BJ (cell line): Measurements from ENCODE around the gene OR52J3. TPM values are rescaled to one million over a fixed set of nuclear protein-coding genes. Genes with fewer than 3 reads are reported as not detected.

Experiments used
- CTCF ChIA-PET: fragments of 350-600 bp; formaldehyde crosslinking; extraction: SDS; loops from one replicate; lab custom pipeline; 2021; ENCODE audit warnings: antibody characterized with exemption, inconsistent platforms; lab: Yijun Ruan, JAX
- POLR2A ChIA-PET: fragments of 300-600 bp; sonication (Branson Sonifier 250); formaldehyde crosslinking; extraction: SDS; loops from one replicate; lab custom pipeline; 2021; ENCODE audit warnings: antibody characterized with exemption; lab: Charles Lee
- DNase-seq: peaks from one replicate; pipeline ENCODE4 v3.0.0-alpha.2; 2011; ENCODE audit warnings: low read depth
- H3K27me3 ChIP-seq: 2 replicates; pipeline ENCODE4 v1.6.0; 2011; ENCODE audit warnings: low read length; ENCODE audit not compliant: control insufficient read depth, insufficient read depth
- H3K36me3 ChIP-seq: 2 replicates; pipeline ENCODE4 v1.5.1; 2011; ENCODE audit warnings: low read length; ENCODE audit not compliant: control insufficient read depth, insufficient read depth
- H3K4me3 ChIP-seq: 2 replicates; pipeline ENCODE4 v1.5.1; 2011; ENCODE audit warnings: low read depth, mild to moderate bottlenecking, control low read depth, low read length
- polyA plus RNA-seq: library from polyadenylated mRNA; depleted of rRNA; stranded (reverse); fragments of >200 nt; gene quantifications from 2 replicates; pipeline ENCODE4 v1.2.3, GENCODE V29; 2011
- TF ChIP-seq, protein P1 (sequence below): IDR thresholded peaks from 2 replicates; pipeline ENCODE4 v1.5.1; 2011; ENCODE audit warnings: low read depth, mild to moderate bottlenecking, control low read depth, inconsistent platforms, low read length, moderate library complexity; ENCODE audit not compliant: insufficient read depth

OR52J3 gene
- polyA plus RNA-seq, 1 experiment = not detected

DNA sequence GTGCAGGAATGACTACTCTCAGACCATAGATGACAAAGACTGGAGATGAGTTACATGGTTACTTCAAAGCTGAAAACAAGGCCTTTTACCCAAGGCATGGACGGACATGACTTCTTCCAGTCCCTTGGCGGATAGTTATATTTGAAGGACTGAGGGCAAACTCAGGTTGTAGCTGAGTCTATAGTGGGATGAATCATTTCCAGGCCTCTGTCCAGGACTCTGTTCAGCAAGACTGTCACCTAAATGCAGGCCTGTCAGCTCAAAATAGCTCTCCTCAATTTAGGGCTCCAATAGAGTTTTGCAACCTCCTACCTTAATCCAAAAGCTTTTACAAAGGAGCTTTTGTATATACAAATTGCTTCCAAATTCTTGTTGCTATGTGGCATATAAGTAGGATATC, 24.3 kb upstream of the OR52J3 start:
- DNase-seq = no peak
- Histone ChIP-seq H3K36me3 (no peaks in the 10 kb centered on the region), H3K4me3 (no peak overlapping the region), H3K27me3 (no peaks in the 10 kb centered on the region)
- ChIA-PET POLR2A (no interaction called here), CTCF (interaction anchor here (1.0 kb wide), 1 partner anchor 9 kb away, joined by 4 read pairs; no protein-coding TSS in a partner anchor)
- TF ChIP-seq, protein P1, sequence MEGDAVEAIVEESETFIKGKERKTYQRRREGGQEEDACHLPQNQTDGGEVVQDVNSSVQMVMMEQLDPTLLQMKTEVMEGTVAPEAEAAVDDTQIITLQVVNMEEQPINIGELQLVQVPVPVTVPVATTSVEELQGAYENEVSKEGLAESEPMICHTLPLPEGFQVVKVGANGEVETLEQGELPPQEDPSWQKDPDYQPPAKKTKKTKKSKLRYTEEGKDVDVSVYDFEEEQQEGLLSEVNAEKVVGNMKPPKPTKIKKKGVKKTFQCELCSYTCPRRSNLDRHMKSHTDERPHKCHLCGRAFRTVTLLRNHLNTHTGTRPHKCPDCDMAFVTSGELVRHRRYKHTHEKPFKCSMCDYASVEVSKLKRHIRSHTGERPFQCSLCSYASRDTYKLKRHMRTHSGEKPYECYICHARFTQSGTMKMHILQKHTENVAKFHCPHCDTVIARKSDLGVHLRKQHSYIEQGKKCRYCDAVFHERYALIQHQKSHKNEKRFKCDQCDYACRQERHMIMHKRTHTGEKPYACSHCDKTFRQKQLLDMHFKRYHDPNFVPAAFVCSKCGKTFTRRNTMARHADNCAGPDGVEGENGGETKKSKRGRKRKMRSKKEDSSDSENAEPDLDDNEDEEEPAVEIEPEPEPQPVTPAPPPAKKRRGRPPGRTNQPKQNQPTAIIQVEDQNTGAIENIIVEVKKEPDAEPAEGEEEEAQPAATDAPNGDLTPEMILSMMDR = no peak

DNA sequence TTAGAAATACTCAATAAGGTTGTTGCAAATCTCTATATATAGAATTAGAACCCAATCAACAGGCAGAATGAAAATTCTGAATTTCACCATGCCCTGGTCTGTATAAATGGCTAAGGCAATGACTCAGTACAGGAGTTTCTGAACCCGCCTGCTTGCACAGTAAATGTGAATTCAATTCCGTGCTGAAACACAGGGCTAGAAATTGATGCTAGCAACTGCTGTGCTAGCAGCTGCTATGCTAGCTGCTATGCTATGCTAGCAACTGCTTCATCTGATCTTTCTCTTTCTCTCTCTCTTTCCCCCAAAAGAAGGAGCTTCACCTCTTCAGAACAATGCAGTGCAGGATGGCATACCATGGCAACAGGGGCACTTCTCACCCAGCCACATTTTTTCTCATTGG, 9.7 kb upstream of the OR52J3 start:
- no peak for DNase-seq
- ChIA-PET POLR2A (no interaction called here), CTCF (no interaction called here)
- no peaks in the 10 kb centered on the region for H3K27me3 ChIP-seq
- TF ChIP-seq, protein P1 = no peak
- no peaks in the 10 kb centered on the region for H3K36me3 ChIP-seq
- no peak overlapping the region for H3K4me3 ChIP-seq

DNA sequence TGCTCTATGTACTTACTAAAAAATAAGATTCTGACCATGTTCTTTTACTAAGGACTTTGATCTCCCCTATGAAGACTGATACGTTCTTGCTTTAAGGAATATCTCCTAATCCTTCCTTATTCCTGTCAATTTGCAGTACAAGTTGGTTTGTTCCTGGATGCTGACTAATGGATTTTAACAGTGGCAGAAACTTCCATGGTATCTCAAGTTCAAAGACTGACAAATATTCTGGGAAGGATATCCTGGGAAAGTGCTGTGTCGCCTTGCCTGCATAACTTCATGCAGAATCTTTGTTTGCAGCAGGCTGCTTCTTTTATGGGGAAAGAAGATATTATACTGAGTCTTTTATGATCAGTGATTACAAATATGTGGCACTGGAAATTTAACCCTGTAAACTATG, 8.4 kb upstream of the OR52J3 start:
- ChIA-PET CTCF (no interaction called here), POLR2A (no interaction called here)
- TF ChIP-seq, protein P1 = no peak
- Histone ChIP-seq H3K36me3 (no peaks in the 10 kb centered on the region), H3K27me3 (no peaks in the 10 kb centered on the region), H3K4me3 (no peak overlapping the region)
- DNase-seq = no peak

DNA sequence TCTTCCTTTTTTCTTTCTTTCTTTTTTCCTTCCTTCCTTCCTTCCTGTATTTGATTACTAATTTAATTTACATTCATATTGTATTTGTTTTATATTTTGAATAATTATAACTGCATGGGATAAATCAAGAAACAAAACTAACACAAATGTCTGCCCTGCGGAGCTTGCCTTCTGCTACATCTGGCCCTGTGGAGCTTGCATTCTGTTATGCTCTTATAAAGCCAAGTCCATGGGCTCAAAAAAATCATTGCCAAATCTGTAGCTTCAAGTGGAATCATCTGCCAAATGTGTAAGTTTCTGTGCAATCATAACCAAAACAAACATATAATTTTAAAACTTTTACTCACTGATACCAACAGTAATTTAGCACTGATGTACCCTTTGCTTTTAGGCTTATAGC, 8.0 kb upstream of the OR52J3 start:
- CTCF ChIA-PET = no interaction called here
- DNase-seq = no peak
- no peak overlapping the region for H3K4me3 ChIP-seq
- TF ChIP-seq, protein P1 = no peak
- no peaks in the 10 kb centered on the region for H3K36me3 ChIP-seq
- POLR2A ChIA-PET = no interaction called here
- no peaks in the 10 kb centered on the region for H3K27me3 ChIP-seq

DNA sequence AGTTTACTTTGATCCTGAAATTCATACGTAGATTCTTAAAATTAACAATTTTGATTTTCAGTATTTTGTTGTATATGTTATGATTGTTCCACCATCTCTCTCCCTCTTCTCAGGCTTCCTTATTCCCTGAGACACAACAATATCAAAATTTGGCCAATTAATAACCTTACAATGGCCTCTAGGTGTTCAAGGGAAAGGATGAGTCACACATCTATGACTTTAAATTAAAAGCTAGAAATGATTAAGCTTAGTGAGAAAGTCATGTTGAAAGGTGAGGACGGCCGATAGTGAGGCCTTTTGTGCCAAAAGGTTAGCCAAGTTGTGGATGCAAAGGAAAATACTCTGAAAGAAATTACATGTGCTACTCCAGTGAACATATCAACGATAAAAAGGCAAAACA, 5.5 kb upstream of the OR52J3 start:
- POLR2A ChIA-PET = no interaction called here
- TF ChIP-seq, protein P1 = no peak

More for the DNA sequence above, 5.5 kb upstream of the OR52J3 start:
- Histone ChIP-seq H3K4me3 (no peak overlapping the region), H3K27me3 (no peaks in the 10 kb centered on the region), H3K36me3 (no peaks in the 10 kb centered on the region)
- no peak for DNase-seq
- CTCF ChIA-PET = no interaction called here
